MG63 (cell line): Measurements from ENCODE around the gene BUD13. TPM values are rescaled to one million over a fixed set of nuclear protein-coding genes. Genes with fewer than 3 reads are reported as not detected.
A peak's percentile ranks its signal among the peaks of the same experiment; 100 is the strongest.
"Not testable (repeated sequence)": the region's sequence is repeated elsewhere in the genome, so short reads cannot be mapped to it uniquely, and the experiment has no call there.

Source experiments
- DNase-seq: peaks from one replicate; pipeline ENCODE4 v3.0.0-alpha.2; 2020
- H3K27me3 ChIP-seq: fragments of 250-450 bp; sonication (Bioruptor Pico); 2 replicates; pipeline ENCODE4 v1.5.1; 2020; ENCODE audit warnings: mild to moderate bottlenecking, moderate library complexity
- H3K36me3 ChIP-seq: fragments of 250-450 bp; sonication (Bioruptor Pico); 2 replicates; pipeline ENCODE4 v1.5.1; 2020; ENCODE audit warnings: mild to moderate bottlenecking, moderate library complexity
- H3K4me3 ChIP-seq: fragments of 250-450 bp; sonication (Bioruptor Pico); 2 replicates; pipeline ENCODE4 v1.5.1; 2020; ENCODE audit warnings: mild to moderate bottlenecking, moderate library complexity
- H3K9me3 ChIP-seq: fragments of 250-450 bp; sonication (Bioruptor Pico); 2 replicates; pipeline ENCODE4 v1.5.1; 2020; ENCODE audit warnings: mild to moderate bottlenecking, moderate library complexity
- total RNA-seq: library from RNA; depleted of rRNA; stranded (reverse); fragments of >200 nt; shearing (Covaris generic); gene quantifications from 2 replicates; pipeline ENCODE4 v1.2.3, GENCODE V29; 2014; ENCODE audit warnings: low replicate concordance; rRNA removed

Gene BUD13, protein sequence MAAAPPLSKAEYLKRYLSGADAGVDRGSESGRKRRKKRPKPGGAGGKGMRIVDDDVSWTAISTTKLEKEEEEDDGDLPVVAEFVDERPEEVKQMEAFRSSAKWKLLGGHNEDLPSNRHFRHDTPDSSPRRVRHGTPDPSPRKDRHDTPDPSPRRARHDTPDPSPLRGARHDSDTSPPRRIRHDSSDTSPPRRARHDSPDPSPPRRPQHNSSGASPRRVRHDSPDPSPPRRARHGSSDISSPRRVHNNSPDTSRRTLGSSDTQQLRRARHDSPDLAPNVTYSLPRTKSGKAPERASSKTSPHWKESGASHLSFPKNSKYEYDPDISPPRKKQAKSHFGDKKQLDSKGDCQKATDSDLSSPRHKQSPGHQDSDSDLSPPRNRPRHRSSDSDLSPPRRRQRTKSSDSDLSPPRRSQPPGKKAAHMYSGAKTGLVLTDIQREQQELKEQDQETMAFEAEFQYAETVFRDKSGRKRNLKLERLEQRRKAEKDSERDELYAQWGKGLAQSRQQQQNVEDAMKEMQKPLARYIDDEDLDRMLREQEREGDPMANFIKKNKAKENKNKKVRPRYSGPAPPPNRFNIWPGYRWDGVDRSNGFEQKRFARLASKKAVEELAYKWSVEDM
- total RNA-seq: 22.9 and 25.6 TPM in 2 replicates

DNA sequence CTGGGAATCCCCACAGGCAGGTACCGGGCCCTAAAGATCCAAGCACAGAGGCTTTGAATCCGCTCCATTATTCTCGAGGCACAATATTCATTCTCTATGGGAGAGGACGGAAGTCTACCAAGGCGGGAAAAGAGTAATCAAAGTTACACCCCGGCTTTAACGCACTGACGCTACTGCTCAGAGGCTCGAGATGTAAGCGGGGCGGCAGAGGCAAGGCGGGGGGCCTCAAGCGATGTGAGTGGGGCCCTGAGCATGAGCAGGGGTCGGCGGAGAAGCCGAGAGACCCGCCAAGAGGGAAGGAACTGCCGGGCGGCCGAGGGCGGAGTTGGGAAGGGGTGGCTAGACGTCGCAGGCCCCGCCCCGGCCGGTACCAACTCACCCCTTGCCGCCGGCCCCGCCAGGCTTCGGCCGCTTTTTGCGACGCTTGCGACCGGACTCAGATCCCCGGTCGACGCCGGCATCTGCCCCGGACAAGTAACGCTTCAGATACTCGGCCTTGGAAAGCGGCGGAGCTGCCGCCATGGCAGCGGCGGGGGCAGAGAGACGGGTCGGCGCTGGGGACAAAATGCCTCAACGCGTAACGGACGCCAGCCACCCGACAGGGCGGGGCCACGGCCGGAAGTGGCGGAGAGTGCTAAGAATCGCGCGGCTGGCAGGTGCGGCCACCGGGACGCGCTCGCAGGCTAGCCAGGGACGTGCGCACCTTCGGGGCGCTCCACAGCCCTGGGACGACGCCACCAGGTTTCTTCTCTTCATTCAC is at the start of gene BUD13:
Gene BUD13 (minus strand): TSS at position 545 of the 760 bp plus-strand sequence. CDS start 23 bp downstream, at position 522.
- DNase-seq: peak; percentile 89
- Histone ChIP-seq H3K9me3 (no peaks in the 10 kb centered on the region), H3K4me3 (peak within 1 kb of the TSS; percentile 96), H3K27me3 (no peaks in the 10 kb centered on the region), H3K36me3 (peaks cover 25% of the 10 kb centered on the region)

DNA sequence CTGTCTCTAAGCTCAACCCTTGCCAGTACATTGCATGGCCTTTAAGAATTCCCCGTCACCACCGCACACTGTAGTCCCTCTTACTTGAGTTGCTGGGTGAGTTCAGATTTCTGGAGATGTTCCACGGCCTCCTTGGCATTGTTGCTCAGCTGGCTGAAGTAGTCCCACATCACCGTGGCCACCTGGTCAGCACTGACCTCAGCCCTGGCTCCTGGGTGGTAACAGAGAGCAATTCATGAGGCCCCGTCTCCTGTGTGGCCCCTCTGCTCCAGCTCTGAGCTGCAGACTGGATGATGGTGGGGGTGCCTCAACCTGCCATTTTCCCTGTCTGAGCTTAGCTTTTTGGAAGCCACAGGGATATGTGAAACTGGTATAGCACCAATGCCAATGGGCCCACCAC is 49.8 kb upstream of the BUD13 start:
- Histone ChIP-seq H3K4me3 (no peak overlapping the region), H3K27me3 (no peaks in the 10 kb centered on the region), H3K36me3 (no peaks in the 10 kb centered on the region), H3K9me3 (no peaks in the 10 kb centered on the region)
- DNase-seq: no peak

DNA sequence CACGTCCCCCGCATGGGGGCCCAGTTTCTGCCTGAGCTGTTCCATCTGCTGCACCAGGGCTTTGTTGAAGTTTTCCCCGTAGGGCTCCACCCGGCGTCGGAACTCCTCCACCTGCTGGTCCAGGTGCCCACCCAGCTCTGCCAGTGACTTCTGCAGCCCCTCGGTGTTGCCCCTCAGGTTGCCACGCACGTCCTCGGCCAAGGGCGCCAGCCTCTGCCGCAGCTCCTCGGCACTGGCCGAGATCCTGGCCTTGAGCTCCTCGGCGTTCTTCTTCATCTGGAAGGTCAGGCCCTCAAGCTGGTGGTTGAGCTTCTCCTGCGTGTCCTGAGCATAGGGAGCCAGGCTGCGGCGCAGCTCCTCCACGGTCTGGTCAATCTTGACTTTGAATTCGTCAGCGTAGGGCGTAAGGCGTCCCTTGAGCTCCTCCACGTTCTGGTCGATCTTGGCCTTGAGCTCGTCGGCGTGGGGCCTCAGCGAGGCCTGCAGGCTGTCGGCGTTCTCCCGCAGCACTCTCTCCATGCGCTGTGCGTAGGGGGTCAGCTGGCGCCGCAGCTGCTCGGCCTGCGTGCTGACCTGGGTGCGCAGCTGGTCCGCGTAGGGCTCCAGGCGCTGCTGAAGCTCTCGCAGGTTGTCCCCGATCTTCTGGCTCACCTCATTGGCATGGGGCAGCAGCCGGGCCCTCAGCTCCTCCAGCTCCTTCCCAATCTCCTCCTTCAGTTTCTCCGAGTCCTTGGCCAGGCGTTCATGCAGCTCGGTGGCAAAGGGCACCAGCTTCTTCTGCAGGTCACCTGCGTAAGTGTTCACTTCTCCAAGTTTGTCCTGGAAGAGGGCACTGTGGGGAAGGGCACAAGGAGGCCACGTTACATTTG is 48.5 kb upstream of the BUD13 start:
- Histone ChIP-seq H3K36me3 (no peaks in the 10 kb centered on the region), H3K4me3 (no peak overlapping the region), H3K9me3 (no peaks in the 10 kb centered on the region), H3K27me3 (no peaks in the 10 kb centered on the region)
- DNase-seq: no peak

DNA sequence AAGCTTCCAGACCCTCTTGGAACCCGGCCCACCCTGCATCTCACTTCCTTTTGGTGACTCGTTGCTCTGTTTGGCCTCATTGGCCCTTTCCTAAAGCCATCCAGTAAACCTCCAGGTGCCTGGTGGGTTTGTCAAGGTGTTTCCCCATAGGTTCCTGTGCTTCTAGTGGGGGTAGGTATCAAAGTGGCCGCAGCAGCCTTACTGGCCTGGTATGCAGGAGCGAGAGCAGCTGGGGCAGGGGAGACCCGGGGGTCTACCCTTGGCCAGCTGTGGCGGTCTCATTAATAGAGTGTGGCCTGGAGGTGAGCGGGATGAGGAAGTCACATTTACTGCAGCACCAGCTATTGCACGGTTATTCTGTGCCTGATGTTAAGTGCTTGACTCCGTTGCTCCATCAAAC is 46.3 kb upstream of the BUD13 start:
- Histone ChIP-seq H3K4me3 (no peak overlapping the region), H3K27me3 (no peaks in the 10 kb centered on the region), H3K9me3 (no peaks in the 10 kb centered on the region), H3K36me3 (no peaks in the 10 kb centered on the region)
- no peak for DNase-seq

DNA sequence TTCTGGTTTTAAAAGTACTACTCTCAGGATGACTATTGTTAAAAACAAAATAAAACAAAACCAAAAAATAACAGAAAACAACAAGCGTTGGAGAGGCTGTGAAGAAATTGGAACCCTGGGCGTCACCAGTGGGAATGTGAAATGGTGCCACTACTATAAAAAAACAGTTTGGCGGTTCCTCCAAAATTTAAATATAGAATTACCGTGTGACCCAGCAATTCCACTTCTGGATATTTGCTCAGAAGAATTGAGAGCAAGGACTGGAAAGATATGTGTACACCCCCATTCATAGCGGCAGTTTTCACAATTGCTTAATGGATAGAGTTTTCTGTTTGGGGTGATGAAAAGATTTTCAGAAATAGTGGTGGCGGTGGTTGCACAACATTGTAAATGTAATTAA is 41.7 kb upstream of the BUD13 start:
- Histone ChIP-seq H3K4me3 (no peak overlapping the region), H3K36me3 (no peaks in the 10 kb centered on the region), H3K27me3 (no peaks in the 10 kb centered on the region), H3K9me3 (no peaks in the 10 kb centered on the region)
- no peak for DNase-seq

DNA sequence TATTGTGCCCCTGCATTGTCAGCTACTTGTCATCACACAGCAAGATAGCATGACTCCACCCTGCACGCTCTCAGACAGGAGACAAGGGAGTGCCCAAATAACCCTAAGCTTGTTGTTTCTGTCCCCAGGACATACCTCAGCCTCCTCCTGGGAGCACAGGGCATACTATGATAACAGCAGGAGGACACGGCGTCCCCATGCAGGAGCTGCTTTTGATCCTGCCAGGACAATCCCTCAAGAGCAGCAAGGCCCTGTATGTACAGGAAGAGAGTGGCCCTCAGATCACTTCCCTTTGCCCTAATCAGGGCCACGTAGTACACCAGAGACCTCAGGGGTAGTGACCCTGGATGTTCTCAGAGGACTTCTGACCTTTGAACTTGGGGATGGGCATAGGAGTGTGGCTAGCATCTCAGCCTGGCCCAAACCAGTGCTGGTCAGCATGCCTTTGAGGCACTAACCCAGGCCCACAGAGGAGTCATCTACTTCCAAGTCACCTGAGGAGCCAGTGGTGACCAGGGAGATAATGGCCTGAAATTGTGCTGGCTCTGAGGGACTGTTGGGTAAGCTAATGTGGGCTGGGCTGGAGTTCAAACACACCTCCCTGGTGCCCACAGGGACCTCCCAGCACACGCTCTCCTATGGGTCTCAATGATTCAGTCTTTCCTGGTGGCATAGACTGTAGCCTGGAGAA is 41.1 kb upstream of the BUD13 start:
- no peak for DNase-seq

DNA sequence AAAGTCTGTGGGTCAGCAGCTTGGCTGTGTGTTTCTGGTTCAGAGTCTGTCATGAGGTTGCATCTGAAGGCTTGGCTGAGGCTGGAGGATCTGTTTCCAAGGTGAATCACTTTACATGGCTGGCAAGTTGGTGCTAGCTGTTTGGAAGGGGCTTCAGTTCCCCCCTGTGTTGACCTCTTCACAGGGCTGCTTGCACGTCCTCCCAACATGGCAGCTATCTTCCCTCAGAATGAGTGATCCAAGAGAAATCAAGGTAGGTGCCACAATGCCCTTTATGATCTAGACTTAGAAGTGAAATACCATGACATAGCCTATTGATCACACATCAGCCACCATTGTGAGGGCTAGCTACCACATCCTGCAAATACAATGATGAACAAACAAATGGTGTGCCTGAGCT is 40.4 kb upstream of the BUD13 start:
- Histone ChIP-seq H3K9me3 (no peaks in the 10 kb centered on the region), H3K4me3 (no peak overlapping the region), H3K36me3 (no peaks in the 10 kb centered on the region), H3K27me3 (no peaks in the 10 kb centered on the region)
- DNase-seq: no peak

More for the DNA sequence above, 41.1 kb upstream of the BUD13 start:
- Histone ChIP-seq H3K36me3 (no peaks in the 10 kb centered on the region), H3K9me3 (no peaks in the 10 kb centered on the region), H3K27me3 (no peaks in the 10 kb centered on the region), H3K4me3 (no peak overlapping the region)

DNA sequence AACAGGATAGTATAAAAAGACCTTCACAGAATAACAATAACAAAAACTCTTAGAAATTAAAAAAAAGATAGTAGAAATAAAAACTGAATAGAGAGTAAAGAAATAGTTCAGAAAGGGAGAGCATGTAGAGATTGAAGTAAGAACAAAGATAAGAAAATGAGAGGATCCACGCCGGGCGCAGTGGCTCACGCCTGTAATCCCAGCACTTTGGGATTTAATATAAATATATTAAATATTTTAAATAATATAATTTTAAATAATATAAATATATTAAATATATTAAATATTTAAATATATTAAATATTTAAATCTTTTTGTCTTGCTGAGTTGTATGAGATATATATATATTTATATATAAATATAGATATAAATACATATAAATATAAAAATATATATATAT is 39.3 kb upstream of the BUD13 start:
- Histone ChIP-seq H3K9me3 (no peaks in the 10 kb centered on the region), H3K36me3 (no peaks in the 10 kb centered on the region), H3K4me3 (no peak overlapping the region), H3K27me3 (no peaks in the 10 kb centered on the region)
- no peak for DNase-seq

DNA sequence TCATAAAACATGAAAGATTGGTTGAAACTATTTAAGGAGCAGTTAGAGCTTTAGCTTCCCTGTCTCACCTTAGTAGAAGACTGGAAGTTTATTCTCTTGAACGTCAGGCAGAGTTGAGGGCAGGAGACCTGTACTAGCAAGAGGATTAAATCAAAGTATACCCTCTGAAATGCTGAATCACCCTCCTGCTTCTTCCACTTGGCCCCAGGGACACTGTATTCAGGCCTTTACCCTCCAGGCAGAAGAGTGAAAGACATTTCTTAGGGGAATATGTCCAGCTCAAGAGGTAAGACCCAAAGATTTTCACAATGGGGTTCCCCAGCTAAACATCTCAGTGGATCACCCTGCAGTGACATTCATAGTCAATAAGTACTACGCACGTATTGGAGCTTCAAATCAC is 38.4 kb upstream of the BUD13 start:
- no peaks in the 10 kb centered on the region for H3K36me3 ChIP-seq
- no peak for DNase-seq
- H3K4me3 ChIP-seq: no peak overlapping the region
- H3K27me3 ChIP-seq: no peaks in the 10 kb centered on the region
- H3K9me3 ChIP-seq: no peaks in the 10 kb centered on the region

DNA sequence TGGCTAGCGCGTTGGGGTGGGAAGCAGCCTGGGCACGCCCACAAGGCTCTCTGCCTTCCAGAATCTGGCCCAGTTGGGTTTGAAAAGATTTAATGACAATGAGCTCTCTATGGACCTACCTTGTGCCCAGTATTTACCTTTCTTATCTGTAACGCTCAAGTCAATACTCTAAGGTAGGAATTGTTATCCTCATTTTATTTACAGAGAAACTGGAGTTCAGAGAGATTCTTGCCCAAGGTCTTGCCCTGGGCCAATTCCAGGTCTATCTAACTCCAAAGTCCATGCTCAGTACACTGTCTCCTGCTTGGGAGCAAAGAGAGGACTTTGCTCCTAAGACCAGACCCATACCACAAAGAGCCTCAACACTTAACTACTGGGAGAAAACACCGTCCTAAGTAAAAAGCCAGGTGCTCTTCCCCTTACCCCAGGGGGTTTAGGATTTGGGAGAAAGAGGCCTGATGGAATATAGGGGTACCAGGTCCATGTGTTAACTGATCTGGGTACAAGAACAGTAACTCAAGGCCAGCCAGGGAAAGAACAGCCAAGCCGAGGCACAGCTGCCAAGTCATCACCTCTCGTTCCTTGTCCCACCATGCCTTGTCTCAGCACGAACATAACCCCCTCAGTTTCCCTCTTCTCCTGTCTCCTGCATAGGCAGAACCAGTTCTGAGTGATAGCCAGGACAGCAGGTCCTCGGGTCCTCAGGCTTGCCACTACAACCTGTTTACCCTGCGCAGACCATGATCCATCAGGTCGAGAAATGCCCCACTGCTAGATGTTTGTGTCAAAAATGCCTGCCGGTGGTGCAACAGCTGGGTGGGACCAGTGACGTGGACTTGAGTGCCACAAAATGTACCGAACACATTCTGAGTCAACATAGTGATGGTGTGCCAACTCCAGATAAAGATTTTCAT is 35.7 kb upstream of the BUD13 start:
- H3K36me3 ChIP-seq: no peaks in the 10 kb centered on the region
- H3K27me3 ChIP-seq: no peaks in the 10 kb centered on the region
- no peaks in the 10 kb centered on the region for H3K9me3 ChIP-seq
- DNase-seq: peak; percentile 36
- no peak overlapping the region for H3K4me3 ChIP-seq

DNA sequence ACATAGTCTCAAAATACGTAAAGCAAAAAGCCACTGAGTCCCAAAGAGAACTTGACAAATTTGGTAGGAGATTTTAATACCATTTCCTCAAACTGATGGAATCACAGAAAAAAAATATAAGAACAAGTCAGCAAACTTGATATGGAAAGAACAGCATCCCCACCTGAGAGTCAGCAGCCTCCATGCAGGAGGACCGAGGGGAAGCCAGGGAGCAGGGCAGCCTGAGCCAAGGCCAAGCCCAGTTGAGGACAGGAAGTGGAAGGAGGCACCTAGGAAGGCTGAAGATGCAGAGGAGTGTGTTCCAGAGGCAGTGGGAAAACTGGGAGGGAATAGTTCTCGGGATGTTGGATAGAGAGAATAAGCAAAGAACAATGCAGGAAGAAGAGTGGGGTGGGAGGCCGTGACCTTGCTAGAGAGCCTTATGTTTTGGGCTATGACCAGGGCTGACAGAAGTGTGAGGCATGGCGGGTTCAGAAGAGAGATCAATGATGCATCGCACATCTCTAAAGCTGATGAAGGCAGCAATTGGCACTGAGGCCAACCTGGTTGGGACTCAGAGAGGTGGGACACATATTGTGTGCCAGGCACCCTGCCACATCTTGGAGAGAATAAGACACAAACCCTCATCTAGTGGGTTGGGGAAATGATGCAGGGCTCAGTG is 34.9 kb upstream of the BUD13 start:
- DNase-seq: no peak
- no peaks in the 10 kb centered on the region for H3K9me3 ChIP-seq
- H3K36me3 ChIP-seq: no peaks in the 10 kb centered on the region
- no peak overlapping the region for H3K4me3 ChIP-seq
- no peaks in the 10 kb centered on the region for H3K27me3 ChIP-seq

DNA sequence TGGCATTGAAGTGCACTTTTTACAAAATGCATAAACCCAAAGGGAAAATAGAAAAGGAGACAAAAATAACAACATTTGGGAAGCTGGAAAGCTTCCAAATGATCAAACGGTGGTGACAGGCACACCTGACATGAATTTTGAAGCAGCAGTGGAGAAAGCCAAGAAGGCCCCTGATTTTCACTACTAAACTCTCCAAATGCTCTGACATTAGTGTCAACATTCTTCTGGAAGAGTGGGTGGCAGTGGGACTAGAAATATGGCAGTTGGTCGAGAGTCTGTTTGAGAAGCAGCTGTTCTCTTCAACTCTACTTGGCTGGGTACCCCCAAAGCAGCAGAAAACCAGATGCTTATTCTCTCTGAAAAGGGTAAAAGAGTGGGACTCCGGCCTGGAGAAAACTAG is 31.2 kb upstream of the BUD13 start:
- DNase-seq: no peak
- H3K27me3 ChIP-seq: no peaks in the 10 kb centered on the region
- H3K4me3 ChIP-seq: no peak overlapping the region
- no peaks in the 10 kb centered on the region for H3K36me3 ChIP-seq
- H3K9me3 ChIP-seq: no peaks in the 10 kb centered on the region

DNA sequence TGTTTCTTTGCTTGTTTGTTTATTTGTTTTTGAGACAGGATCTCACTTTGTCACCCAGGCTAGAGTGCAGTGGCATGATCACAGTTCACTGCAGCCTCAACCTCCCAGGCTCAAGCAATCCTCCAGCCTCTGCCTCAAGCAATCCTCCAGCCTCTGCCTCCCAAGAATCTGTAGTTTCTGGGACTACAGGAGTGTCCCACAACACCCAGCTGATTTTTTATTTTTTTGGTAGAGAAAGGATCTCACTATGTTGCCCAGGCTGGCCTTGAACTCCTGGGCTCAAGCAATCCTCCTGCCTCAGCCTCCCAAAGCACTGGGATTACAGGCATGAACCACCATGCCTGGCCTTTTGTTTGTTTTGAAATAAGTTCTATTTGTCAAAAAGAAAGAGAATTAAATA is 28.9 kb upstream of the BUD13 start:
- H3K27me3 ChIP-seq, H3K4me3 ChIP-seq, H3K9me3 ChIP-seq, DNase-seq, H3K36me3 ChIP-seq: not testable (repeated sequence)

DNA sequence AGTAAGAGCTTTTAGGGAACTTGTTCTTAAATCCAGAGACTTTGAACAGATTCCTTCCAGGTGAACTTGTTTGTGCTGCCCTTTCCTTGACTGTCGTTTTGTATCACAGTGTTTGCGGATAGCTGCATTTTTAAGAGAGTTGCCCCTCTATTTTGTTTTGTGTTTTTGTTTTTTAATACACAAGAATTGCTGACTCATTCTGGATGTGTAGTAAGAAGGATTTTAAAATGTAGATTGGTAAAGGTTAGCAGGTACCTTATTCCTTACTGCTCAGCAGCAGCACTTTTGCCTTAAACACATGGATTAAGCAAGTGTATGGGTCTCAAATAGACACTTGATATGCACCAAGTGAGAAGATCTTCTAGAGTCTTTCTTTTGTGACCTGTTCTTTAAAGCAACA is 27.8 kb upstream of the BUD13 start:
- no peak overlapping the region for H3K4me3 ChIP-seq
- H3K36me3 ChIP-seq: no peaks in the 10 kb centered on the region
- H3K9me3 ChIP-seq: no peaks in the 10 kb centered on the region
- DNase-seq: no peak
- H3K27me3 ChIP-seq: no peaks in the 10 kb centered on the region

DNA sequence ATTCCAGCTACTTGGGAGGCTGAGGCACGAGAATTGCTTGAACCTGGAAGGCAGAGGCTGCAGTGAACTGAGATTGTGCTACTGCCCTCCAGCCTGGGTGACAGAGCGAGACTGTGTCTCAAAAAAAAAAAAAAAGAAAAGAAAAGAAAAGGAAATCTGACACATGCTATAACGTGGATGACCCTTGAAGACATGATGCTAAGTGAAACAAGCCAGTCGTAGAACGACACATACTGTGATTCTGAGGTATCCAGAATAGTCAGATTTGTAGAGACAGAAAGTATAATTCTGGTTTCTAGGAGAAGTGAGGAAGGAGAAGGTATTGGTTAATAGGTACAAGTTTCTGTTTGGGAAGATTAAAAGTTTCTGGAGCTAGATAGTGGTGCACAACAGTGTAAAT is 25.6 kb upstream of the BUD13 start:
- Histone ChIP-seq H3K36me3 (no peaks in the 10 kb centered on the region), H3K4me3 (no peak overlapping the region), H3K27me3 (no peaks in the 10 kb centered on the region), H3K9me3 (no peaks in the 10 kb centered on the region)
- DNase-seq: no peak
